ENCODE measurements around the gene DPP7. TPM values are rescaled to one million over a fixed set of nuclear protein-coding genes. Genes with fewer than 3 reads are reported as not detected.

Gene DPP7
- total RNA-seq, 2 experiments from 2014 or later = 344 to 349 TPM

GRCh38 chr9:137112564-137113384 is 1.8 kb downstream of the DPP7 start:
- CTCF ChIA-PET = interaction anchor here (0.8 to 1.6 kb wide), 3 partner anchors 17 to 124 kb away, joined by 3 to 4 read pairs (median 4); partner anchors contain the start of gene RNF224
- H3K27ac ChIP-seq (ENCODE audit: low read depth in 1 of 2, low read length in 2 of 2) = no peak overlapping the region
- Mint-ChIP-seq H3K36me3 (ENCODE audit: low read depth) (peaks cover 28% of the 10 kb centered on the region), H3K4me3 (peak overlapping the region; percentile 79), H3K27ac (peak overlapping the region; percentile 44), H3K4me1 (ENCODE audit: low read depth) (no peaks in the 10 kb centered on the region), H3K9me3 (no peaks in the 10 kb centered on the region), H3K27me3 (no peaks in the 10 kb centered on the region)
- ATAC-seq (ENCODE audit: poor library complexity) (no peak), DNase-seq (peak in 1 of 14 experiments; percentile 40)
- H3K4me3 ChIP-seq (ENCODE audit: low read length) = no peak overlapping the region
- intact Hi-C loops (cut with DNase I, micrococcal nuclease) = no loop called here
- no peak for TF ChIP-seq CTCF (IDR thresholded peaks at IDR 0.05)
- H3K27me3 ChIP-seq (ENCODE audit: control insufficient read depth in 1 of 2, insufficient read depth in 2 of 2, low read length in 2 of 2) = no peaks in the 10 kb centered on the region
- POLR2A ChIA-PET = interaction anchor here (0.9 to 2.9 kb wide), 5 partner anchors 17 to 128 kb away, joined by 3 to 10 read pairs (median 8); partner anchors contain the start of genes MAN1B1 and TUBB4B
- H3K36me3 ChIP-seq (ENCODE audit: insufficient read depth, low read length) = peaks cover 50% of the 10 kb centered on the region
- no peaks in the 10 kb centered on the region for H3K9me3 ChIP-seq (ENCODE audit: control insufficient read depth in 1 of 2, insufficient read depth in 1 of 2, low read length in 2 of 2)
- H3K4me1 ChIP-seq (ENCODE audit: insufficient read depth, low read length) = peaks cover 28% of the 10 kb centered on the region

- Histone ChIP-seq H3K27me3 (ENCODE audit: control insufficient read depth in 1 of 2, insufficient read depth in 2 of 2, low read length in 2 of 2) (no peaks in the 10 kb centered on the region), H3K4me3 (ENCODE audit: low read length) (no peak overlapping the region), H3K27ac (ENCODE audit: low read depth in 1 of 2, low read length in 2 of 2) (no peak overlapping the region), H3K36me3 (ENCODE audit: insufficient read depth, low read length) (peaks cover 58% of the 10 kb centered on the region), H3K9me3 (ENCODE audit: control insufficient read depth in 1 of 2, insufficient read depth in 1 of 2, low read length in 2 of 2) (no peaks in the 10 kb centered on the region), H3K4me1 (ENCODE audit: insufficient read depth, low read length) (peaks cover 28% of the 10 kb centered on the region)
- Mint-ChIP-seq H3K27me3 (no peaks in the 10 kb centered on the region), H3K9me3 (no peaks in the 10 kb centered on the region), H3K4me3 (no peak overlapping the region), H3K4me1 (ENCODE audit: low read depth) (no peaks in the 10 kb centered on the region), H3K36me3 (ENCODE audit: low read depth) (peaks cover 28% of the 10 kb centered on the region), H3K27ac (no peak overlapping the region)
- TF ChIP-seq CTCF (IDR thresholded peaks at IDR 0.05) = no peak
- intact Hi-C loops (cut with DNase I, micrococcal nuclease) = no loop called here
- DNase-seq (peak in 1 of 14 experiments; percentile 35), ATAC-seq (ENCODE audit: poor library complexity) (no peak)
- ChIA-PET CTCF (no interaction called here), POLR2A (interaction anchor here (1.0 kb wide), 1 partner anchor 111 kb away, joined by 5 read pairs; no protein-coding TSS in a partner anchor)
Measured at GRCh38 chr9:137111788-137112563, 2.6 kb downstream of the DPP7 start.

DNA sequence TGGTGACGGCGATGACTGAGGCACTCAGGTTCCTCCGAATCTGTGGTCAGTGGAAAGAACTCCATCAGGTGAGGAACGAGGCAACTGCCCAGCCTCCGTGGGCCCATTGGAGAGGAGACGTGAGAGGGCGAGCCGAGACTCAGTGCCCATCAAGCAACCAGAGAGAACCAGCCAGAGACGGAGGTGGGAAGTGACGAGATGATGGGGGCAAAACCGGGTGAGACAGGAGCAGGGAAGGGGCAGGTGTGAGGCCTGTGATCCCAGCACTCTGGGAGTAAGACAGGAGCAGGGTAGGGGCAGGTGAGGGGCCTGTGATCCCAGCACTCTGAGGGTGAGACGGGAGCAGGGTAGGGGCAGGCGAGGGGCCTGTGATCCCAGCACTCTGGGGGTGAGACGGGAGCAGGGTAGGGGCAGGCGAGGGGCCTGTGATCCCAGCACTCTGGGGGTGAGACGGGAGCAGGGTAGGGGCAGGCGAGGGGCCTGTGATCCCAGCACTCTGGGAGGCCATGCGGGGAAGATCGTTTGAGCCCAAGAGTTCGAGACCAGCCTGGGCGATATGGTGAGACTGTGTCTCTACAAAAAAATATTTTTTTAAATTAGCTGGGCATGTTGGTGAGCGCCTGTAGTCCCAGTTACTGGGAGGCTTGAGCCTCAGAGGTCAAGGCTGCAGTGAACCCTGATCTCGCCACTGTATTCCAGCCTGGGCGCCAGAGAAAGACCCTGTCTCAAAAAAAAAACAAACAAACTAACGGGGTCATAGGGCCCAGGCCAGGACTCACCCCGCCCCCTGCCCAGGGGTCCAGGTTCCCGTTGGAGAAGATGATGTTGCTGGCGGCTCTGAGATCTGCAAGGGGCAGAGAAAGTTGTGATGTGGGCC is 3.4 kb downstream of the DPP7 start:
- Histone ChIP-seq H3K4me3 (ENCODE audit: low read length) (no peak overlapping the region), H3K9me3 (ENCODE audit: control insufficient read depth in 1 of 2, insufficient read depth in 1 of 2, low read length in 2 of 2) (no peaks in the 10 kb centered on the region), H3K27me3 (ENCODE audit: control insufficient read depth in 1 of 2, insufficient read depth in 2 of 2, low read length in 2 of 2) (no peaks in the 10 kb centered on the region), H3K27ac (ENCODE audit: low read depth in 1 of 2, low read length in 2 of 2) (no peak overlapping the region), H3K4me1 (ENCODE audit: insufficient read depth, low read length) (peaks cover 28% of the 10 kb centered on the region), H3K36me3 (ENCODE audit: insufficient read depth, low read length) (peaks cover 66% of the 10 kb centered on the region)
- Mint-ChIP-seq H3K27ac (no peak overlapping the region), H3K4me1 (ENCODE audit: low read depth) (no peaks in the 10 kb centered on the region), H3K4me3 (peak overlapping the region; percentile 51), H3K9me3 (no peaks in the 10 kb centered on the region), H3K27me3 (no peaks in the 10 kb centered on the region), H3K36me3 (ENCODE audit: low read depth) (peaks cover 28% of the 10 kb centered on the region)
- ATAC-seq (ENCODE audit: poor library complexity) (no peak), DNase-seq (no peak)
- POLR2A ChIA-PET = interaction anchor here (1.0 kb wide), 1 partner anchor 112 kb away, joined by 5 read pairs; no protein-coding TSS in a partner anchor
- intact Hi-C loops (cut with DNase I, micrococcal nuclease) = no loop called here
- CTCF ChIA-PET = no interaction called here
- TF ChIP-seq CTCF (IDR thresholded peaks at IDR 0.05) = no peak

All from CD4-positive, alpha-beta T cell (primary cell).